ENCODE results near the gene CCDC97.
"Not testable (repeated sequence)": the region's sequence is repeated elsewhere in the genome, so short reads cannot be mapped to it uniquely, and the experiment has no call there.

Gene CCDC97

GRCh38 chr19:41344162-41344561, 34.2 kb downstream of the CCDC97 start:
- DNase-seq, result no peak

- DNase-seq, result not testable (repeated sequence)
Measured at GRCh38 chr19:41346916-41347315, 36.9 kb downstream of the CCDC97 start.

GRCh38 chr19:41350735-41351338, 40.9 kb downstream of the CCDC97 start:
- DNase-seq, result no peak

GRCh38 chr19:41351339-41352245, 41.6 kb downstream of the CCDC97 start:
- peak; percentile 86 for DNase-seq

- no peak for DNase-seq
Measured at GRCh38 chr19:41352279-41352608, 42.3 kb downstream of the CCDC97 start.

GRCh38 chr19:41352609-41353465, 42.9 kb downstream of the CCDC97 start:
- peak; percentile 81 for DNase-seq

- DNase-seq, result peak; percentile 95
Measured at GRCh38 chr19:41353466-41354342, 43.7 kb downstream of the CCDC97 start, which contains the start of gene TGFB1. TGFB1 (minus strand) TSS chr19:41353922; CDS start chr19:41353044, 878 bp downstream.

- no peak for DNase-seq
Measured at GRCh38 chr19:41354343-41354953, 44.5 kb downstream of the CCDC97 start.

- DNase-seq, result no peak
Measured at GRCh38 chr19:41355035-41355434, 45.1 kb downstream of the CCDC97 start.

GRCh38 chr19:41355802-41356201, 45.8 kb downstream of the CCDC97 start:
- DNase-seq, result no peak

- no peak for DNase-seq
Measured at GRCh38 chr19:41356984-41357739, 47.2 kb downstream of the CCDC97 start.

GRCh38 chr19:41357746-41358145, 47.8 kb downstream of the CCDC97 start:
- no peak for DNase-seq

GRCh38 chr19:41359741-41360140, 49.8 kb downstream of the CCDC97 start:
- DNase-seq, result no peak

- DNase-seq, result no peak
Measured at GRCh38 chr19:41362143-41362847, 52.3 kb downstream of the CCDC97 start.

GRCh38 chr19:41363371-41363752, 53.4 kb downstream of the CCDC97 start:
- no peak for DNase-seq

GRCh38 chr19:41363753-41364523, 54.0 kb downstream of the CCDC97 start, which contains the start of gene B9D2:
B9D2 (minus strand) TSS chr19:41364149; CDS start chr19:41363519, 630 bp downstream.
- peak; percentile 98 for DNase-seq

GRCh38 chr19:41364524-41365391, 54.8 kb downstream of the CCDC97 start:
- no peak for DNase-seq

GRCh38 chr19:41366089-41366488, 56.1 kb downstream of the CCDC97 start:
- DNase-seq, result no peak
